ENCODE results near the gene OR2A14. TPM values are rescaled to one million over a fixed set of nuclear protein-coding genes. Genes with fewer than 3 reads are reported as not detected.

OR2A14 gene
- total RNA-seq, 1 donor, result not detected

- Histone ChIP-seq H3K27ac (ENCODE audit: low read depth, low read length) (no peak overlapping the region), H3K4me3 (ENCODE audit: insufficient read depth, low read length) (no peak overlapping the region), H2AFZ (ENCODE audit: low read length) (no peak overlapping the region), H4K20me1 (ENCODE audit: insufficient read depth, low read length) (no peaks in the 10 kb centered on the region), H3K9me3 (ENCODE audit: low read depth, low read length) (no peaks in the 10 kb centered on the region), H3K4me2 (ENCODE audit: insufficient read depth, low read length) (no peak overlapping the region), H3K27me3 (ENCODE audit: insufficient read depth, low read length) (no peaks in the 10 kb centered on the region), H3K4me1 (ENCODE audit: insufficient read depth, low read length) (no peaks in the 10 kb centered on the region), H3K79me2 (ENCODE audit: insufficient read depth, low read length) (no peaks in the 10 kb centered on the region), H3K36me3 (ENCODE audit: insufficient read depth, low read length) (no peaks in the 10 kb centered on the region)
- TF ChIP-seq, protein P1, sequence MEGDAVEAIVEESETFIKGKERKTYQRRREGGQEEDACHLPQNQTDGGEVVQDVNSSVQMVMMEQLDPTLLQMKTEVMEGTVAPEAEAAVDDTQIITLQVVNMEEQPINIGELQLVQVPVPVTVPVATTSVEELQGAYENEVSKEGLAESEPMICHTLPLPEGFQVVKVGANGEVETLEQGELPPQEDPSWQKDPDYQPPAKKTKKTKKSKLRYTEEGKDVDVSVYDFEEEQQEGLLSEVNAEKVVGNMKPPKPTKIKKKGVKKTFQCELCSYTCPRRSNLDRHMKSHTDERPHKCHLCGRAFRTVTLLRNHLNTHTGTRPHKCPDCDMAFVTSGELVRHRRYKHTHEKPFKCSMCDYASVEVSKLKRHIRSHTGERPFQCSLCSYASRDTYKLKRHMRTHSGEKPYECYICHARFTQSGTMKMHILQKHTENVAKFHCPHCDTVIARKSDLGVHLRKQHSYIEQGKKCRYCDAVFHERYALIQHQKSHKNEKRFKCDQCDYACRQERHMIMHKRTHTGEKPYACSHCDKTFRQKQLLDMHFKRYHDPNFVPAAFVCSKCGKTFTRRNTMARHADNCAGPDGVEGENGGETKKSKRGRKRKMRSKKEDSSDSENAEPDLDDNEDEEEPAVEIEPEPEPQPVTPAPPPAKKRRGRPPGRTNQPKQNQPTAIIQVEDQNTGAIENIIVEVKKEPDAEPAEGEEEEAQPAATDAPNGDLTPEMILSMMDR (IDR thresholded peaks at IDR 0.05; ENCODE audit: extremely low read depth, low read depth, low read length), result no peak
- no peak for DNase-seq (ENCODE audit: insufficient read length, low spot score, missing footprints)
Measured at GRCh38 chr7:144087230-144087629, 35.7 kb upstream of the OR2A14 start.

DNA sequence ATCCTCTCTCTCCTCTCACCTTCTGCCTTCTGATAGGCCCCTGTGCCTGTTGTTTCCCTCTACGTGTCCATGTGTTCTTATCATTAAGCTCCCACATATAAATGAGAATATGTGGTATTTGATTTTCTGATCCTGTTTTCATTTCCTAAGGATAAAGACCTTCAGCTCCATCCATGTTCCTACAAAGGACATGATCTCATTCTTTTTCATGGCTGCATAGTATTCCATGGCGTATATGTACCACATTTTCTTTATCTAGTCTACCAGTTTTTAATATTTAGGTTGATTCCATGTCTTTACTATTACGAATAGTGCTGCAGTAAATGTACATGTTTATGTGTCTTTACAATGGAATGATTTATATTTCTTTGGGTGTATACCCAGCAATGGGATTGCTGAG, 32.3 kb upstream of the OR2A14 start:
- H3K27ac ChIP-seq (ENCODE audit: low read depth, low read length), result no peak overlapping the region
- TF ChIP-seq, protein P1 (IDR thresholded peaks at IDR 0.05; ENCODE audit: extremely low read depth, low read depth, low read length), result no peak
- no peaks in the 10 kb centered on the region for H3K36me3 ChIP-seq (ENCODE audit: insufficient read depth, low read length)
- H4K20me1 ChIP-seq (ENCODE audit: insufficient read depth, low read length), result no peaks in the 10 kb centered on the region
- no peak overlapping the region for H3K4me3 ChIP-seq (ENCODE audit: insufficient read depth, low read length)
- H3K4me2 ChIP-seq (ENCODE audit: insufficient read depth, low read length), result no peak overlapping the region
- DNase-seq (ENCODE audit: insufficient read length, low spot score, missing footprints), result no peak
- H2AFZ ChIP-seq (ENCODE audit: low read length), result no peak overlapping the region
- no peaks in the 10 kb centered on the region for H3K27me3 ChIP-seq (ENCODE audit: insufficient read depth, low read length)
- no peaks in the 10 kb centered on the region for H3K9me3 ChIP-seq (ENCODE audit: low read depth, low read length)
- H3K79me2 ChIP-seq (ENCODE audit: insufficient read depth, low read length), result no peaks in the 10 kb centered on the region
- no peaks in the 10 kb centered on the region for H3K4me1 ChIP-seq (ENCODE audit: insufficient read depth, low read length)

DNA sequence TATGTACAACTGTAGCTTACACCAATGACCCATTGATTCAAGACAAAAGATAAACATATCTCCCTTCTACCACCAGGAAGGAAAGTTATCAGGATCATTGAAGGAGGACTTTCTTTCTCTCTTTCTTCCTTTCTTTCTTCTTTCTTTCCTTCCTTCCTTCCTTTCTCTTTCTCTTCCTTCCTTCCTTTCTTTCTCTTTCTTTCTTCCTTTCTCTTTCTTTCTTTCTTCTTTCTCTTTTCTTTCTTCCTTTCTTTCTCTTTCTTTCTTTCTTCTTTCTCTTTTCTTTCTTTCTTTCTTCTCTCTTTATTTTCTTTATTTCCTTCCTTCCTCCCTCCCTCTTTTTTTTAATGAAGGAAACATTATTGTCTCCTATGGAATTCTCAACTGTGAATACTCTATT, 24.2 kb upstream of the OR2A14 start:
- H3K36me3 ChIP-seq (ENCODE audit: insufficient read depth, low read length), result no peaks in the 10 kb centered on the region
- no peaks in the 10 kb centered on the region for H3K27me3 ChIP-seq (ENCODE audit: insufficient read depth, low read length)
- H4K20me1 ChIP-seq (ENCODE audit: insufficient read depth, low read length), result no peaks in the 10 kb centered on the region
- no peak overlapping the region for H3K27ac ChIP-seq (ENCODE audit: low read depth, low read length)
- TF ChIP-seq, protein P1 (IDR thresholded peaks at IDR 0.05; ENCODE audit: extremely low read depth, low read depth, low read length), result no peak
- no peaks in the 10 kb centered on the region for H3K9me3 ChIP-seq (ENCODE audit: low read depth, low read length)
- H3K79me2 ChIP-seq (ENCODE audit: insufficient read depth, low read length), result no peaks in the 10 kb centered on the region
- H2AFZ ChIP-seq (ENCODE audit: low read length), result no peak overlapping the region
- H3K4me2 ChIP-seq (ENCODE audit: insufficient read depth, low read length), result no peak overlapping the region
- H3K4me1 ChIP-seq (ENCODE audit: insufficient read depth, low read length), result no peaks in the 10 kb centered on the region
- no peak for DNase-seq (ENCODE audit: insufficient read length, low spot score, missing footprints)
- H3K4me3 ChIP-seq (ENCODE audit: insufficient read depth, low read length), result no peak overlapping the region

GRCh38 chr7:144100607-144101006, 22.4 kb upstream of the OR2A14 start:
- H3K4me3 ChIP-seq (ENCODE audit: insufficient read depth, low read length), result no peak overlapping the region
- H3K27me3 ChIP-seq (ENCODE audit: insufficient read depth, low read length), result no peaks in the 10 kb centered on the region
- H4K20me1 ChIP-seq (ENCODE audit: insufficient read depth, low read length), result no peaks in the 10 kb centered on the region
- H3K4me2 ChIP-seq (ENCODE audit: insufficient read depth, low read length), result no peak overlapping the region
- no peaks in the 10 kb centered on the region for H3K9me3 ChIP-seq (ENCODE audit: low read depth, low read length)
- H3K27ac ChIP-seq (ENCODE audit: low read depth, low read length), result no peak overlapping the region
- no peak overlapping the region for H2AFZ ChIP-seq (ENCODE audit: low read length)
- no peaks in the 10 kb centered on the region for H3K4me1 ChIP-seq (ENCODE audit: insufficient read depth, low read length)
- no peaks in the 10 kb centered on the region for H3K36me3 ChIP-seq (ENCODE audit: insufficient read depth, low read length)
- TF ChIP-seq, protein P1 (IDR thresholded peaks at IDR 0.05; ENCODE audit: extremely low read depth, low read depth, low read length), result no peak
- DNase-seq (ENCODE audit: insufficient read length, low spot score, missing footprints), result no peak
- H3K79me2 ChIP-seq (ENCODE audit: insufficient read depth, low read length), result no peaks in the 10 kb centered on the region

Measured in osteoblast (primary cell).